ENCODE measurements around the gene DGKB.

GRCh38 chr7:14170872-14171271, 731.7 kb downstream of the DGKB start:
- TF ChIP-seq SPI1 (IDR thresholded peaks at IDR 0.05; ENCODE audit: borderline replicate concordance, low read depth) = no peak
- TF ChIP-seq CTCF (IDR thresholded peaks at IDR 0.05; ENCODE audit: insufficient read depth, low read length) = no peak
- no peak for TF ChIP-seq GABPA (IDR thresholded peaks at IDR 0.05; ENCODE audit: low read depth)
